PFSK-1 (cell line): ENCODE measurements around the gene CTBP2.

Source experiments
- FOXP2 ChIP-seq: optimal IDR thresholded peaks from 2 replicates; pipeline ENCODE3; 2011; ENCODE audit warnings: borderline replicate concordance, control low read depth, inconsistent platforms; ENCODE audit not compliant: insufficient read depth; ENCODE audit errors: extremely low read length, extremely low read depth
- POLR2AphosphoS5 ChIP-seq: IDR thresholded peaks from 2 replicates; pipeline ENCODE4 v1.6.1; 2012; ENCODE audit warnings: low read depth, mild to moderate bottlenecking, control low read depth, low read length, moderate library complexity
- SIN3A ChIP-seq: IDR thresholded peaks from 2 replicates; pipeline ENCODE4 v1.6.1; 2012; ENCODE audit warnings: mild to moderate bottlenecking, low read length, moderate library complexity, borderline replicate concordance; ENCODE audit not compliant: insufficient read depth
- TAF1 ChIP-seq: IDR thresholded peaks from 2 replicates; pipeline ENCODE4 v1.6.1; 2012; ENCODE audit warnings: low read length, control low read depth, borderline replicate concordance; ENCODE audit not compliant: insufficient read depth
- TF ChIP-seq, protein P1 (sequence below), 2 experiments: IDR thresholded peaks; 2 replicates each; pipeline versions ENCODE4 v1.6.1 to v1.8.0; 2011 to 2012; ENCODE audit warnings: low read depth in 2 of 2, low read length in 2 of 2, control low read depth in 1 of 2, inconsistent platforms in 1 of 2, mild to moderate bottlenecking in 1 of 2, moderate library complexity in 1 of 2; ENCODE audit not compliant: insufficient read depth in 1 of 2

CTBP2 gene

DNA sequence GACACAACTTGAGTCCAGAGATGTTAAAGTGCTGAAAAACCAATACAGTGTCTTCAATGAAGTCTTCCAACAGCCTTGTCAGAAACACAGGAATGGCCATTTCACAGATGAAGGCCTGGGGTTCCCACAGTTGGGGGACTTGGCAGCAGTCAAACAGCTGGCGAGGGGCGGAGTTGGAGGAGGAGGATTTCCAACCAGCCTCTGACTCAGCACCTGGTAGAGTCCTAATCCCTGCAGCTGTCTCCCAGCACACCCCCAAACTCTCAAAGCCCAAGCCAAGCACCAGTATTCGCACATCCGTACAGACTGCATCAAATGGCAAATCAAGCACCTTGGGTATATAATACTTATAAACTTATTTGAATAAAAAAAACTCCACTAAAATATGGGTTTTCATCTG lies 28.0 kb downstream of the CTBP2 start:
- TF ChIP-seq TAF1 (no peak), POLR2AphosphoS5 (no peak), SIN3A (no peak), FOXP2 (no peak)
- TF ChIP-seq, protein P1, sequence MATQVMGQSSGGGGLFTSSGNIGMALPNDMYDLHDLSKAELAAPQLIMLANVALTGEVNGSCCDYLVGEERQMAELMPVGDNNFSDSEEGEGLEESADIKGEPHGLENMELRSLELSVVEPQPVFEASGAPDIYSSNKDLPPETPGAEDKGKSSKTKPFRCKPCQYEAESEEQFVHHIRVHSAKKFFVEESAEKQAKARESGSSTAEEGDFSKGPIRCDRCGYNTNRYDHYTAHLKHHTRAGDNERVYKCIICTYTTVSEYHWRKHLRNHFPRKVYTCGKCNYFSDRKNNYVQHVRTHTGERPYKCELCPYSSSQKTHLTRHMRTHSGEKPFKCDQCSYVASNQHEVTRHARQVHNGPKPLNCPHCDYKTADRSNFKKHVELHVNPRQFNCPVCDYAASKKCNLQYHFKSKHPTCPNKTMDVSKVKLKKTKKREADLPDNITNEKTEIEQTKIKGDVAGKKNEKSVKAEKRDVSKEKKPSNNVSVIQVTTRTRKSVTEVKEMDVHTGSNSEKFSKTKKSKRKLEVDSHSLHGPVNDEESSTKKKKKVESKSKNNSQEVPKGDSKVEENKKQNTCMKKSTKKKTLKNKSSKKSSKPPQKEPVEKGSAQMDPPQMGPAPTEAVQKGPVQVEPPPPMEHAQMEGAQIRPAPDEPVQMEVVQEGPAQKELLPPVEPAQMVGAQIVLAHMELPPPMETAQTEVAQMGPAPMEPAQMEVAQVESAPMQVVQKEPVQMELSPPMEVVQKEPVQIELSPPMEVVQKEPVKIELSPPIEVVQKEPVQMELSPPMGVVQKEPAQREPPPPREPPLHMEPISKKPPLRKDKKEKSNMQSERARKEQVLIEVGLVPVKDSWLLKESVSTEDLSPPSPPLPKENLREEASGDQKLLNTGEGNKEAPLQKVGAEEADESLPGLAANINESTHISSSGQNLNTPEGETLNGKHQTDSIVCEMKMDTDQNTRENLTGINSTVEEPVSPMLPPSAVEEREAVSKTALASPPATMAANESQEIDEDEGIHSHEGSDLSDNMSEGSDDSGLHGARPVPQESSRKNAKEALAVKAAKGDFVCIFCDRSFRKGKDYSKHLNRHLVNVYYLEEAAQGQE (IDR thresholded peaks at IDR 0.05; ENCODE audit: insufficient read depth in 1 of 2, low read depth in 2 of 2, low read length in 2 of 2): no peak

DNA sequence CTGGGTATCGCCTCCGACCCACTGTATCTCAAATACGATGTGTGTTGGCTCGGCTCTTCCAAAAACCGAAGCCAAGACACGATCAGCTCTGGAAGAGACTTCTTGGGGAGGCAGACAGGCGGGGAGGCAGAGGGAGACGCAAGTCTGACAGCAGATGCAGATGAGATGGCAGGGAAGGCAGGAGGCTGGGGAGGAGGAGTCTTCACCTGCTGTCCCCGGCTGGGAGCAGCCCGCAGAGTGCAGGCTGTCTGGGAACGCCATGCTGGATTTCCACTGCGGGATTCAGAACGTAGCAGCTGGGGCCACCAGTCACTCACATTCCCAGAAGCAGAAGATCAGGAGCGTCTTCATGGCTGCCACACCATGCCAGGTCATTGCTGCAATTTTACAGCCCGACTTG lies 29.4 kb downstream of the CTBP2 start:
- TF ChIP-seq TAF1 (no peak), FOXP2 (no peak), SIN3A (no peak), POLR2AphosphoS5 (no peak)
- TF ChIP-seq, protein P1 (IDR thresholded peaks at IDR 0.05; ENCODE audit: insufficient read depth in 1 of 2, low read depth in 2 of 2, low read length in 2 of 2): no peak

DNA sequence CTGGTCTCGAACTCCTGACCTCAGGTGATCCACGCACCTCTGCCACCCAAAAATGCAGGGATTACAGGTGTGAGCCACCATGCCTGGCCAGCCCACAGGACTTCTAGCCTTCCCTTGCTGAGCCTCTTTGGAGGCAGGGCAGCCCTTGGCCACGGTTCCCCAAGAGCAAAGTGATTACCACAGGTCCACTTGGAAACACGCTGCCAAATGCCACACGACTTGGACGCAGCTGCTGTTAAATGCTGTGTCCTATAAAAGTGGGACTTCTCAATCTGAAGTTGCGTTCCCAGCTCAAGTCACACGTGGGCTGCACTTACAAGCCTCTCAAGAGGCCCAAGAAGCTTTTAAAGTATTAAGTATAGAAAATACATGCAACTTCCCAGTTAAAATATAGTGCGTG lies 30.1 kb downstream of the CTBP2 start:
- TF ChIP-seq, protein P1 (IDR thresholded peaks at IDR 0.05; ENCODE audit: insufficient read depth in 1 of 2, low read depth in 2 of 2, low read length in 2 of 2): no peak
- TF ChIP-seq POLR2AphosphoS5: no peak
- TF ChIP-seq TAF1: no peak
- TF ChIP-seq FOXP2: no peak
- no peak for TF ChIP-seq SIN3A

DNA sequence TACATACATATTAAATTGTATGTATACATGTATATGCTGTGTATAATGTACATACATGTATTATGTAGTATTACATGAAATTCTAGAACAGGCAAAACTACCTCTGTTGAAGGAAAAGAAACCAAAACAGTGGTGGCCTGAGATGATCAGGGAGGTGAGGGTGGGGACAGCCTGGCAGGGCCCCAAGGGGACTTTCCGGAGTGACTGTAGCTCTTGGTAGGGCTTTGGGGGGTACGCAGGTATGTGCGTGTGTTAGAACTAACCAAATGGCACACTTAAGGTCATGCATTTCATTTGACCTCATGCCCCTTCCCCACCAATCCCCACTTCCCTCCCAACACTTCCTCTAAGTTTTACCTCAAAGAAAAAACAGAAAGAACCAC lies 31.3 kb downstream of the CTBP2 start:
- TF ChIP-seq, protein P1 (IDR thresholded peaks at IDR 0.05; ENCODE audit: insufficient read depth in 1 of 2, low read depth in 2 of 2, low read length in 2 of 2): no peak
- TF ChIP-seq SIN3A: no peak
- TF ChIP-seq POLR2AphosphoS5: no peak
- no peak for TF ChIP-seq TAF1
- TF ChIP-seq FOXP2: no peak

DNA sequence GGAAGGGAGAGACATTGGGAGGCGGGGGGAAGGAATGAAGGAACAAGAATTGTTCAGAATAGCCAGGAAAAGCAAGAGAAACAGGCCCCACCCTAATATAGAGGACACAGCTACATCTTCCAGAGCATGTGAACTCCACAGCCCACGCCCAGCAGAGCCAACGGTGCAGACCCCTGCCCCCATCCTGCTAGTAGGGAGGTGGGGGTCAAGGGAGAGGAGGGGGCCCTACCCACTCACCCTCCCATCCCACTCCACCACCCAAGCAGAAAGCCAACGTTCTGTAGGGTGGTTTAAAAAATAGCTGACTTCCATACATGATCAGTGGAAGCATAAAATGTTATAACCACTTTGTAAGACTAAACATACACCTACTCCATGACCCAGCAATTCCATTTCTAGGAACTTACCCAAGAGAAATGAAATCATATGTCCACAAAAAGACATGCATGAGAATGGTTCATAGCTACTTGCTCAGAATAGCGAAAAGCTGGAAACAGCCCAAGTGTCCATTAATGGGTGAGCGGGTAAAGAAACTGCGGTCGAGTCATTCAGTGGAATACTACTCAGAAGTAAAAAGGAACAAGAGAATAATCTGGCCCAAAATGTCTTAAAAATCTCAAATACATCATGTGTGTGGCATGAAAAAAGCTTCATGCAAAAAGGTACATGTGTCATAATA lies 31.8 kb downstream of the CTBP2 start:
- TF ChIP-seq FOXP2: no peak

DNA sequence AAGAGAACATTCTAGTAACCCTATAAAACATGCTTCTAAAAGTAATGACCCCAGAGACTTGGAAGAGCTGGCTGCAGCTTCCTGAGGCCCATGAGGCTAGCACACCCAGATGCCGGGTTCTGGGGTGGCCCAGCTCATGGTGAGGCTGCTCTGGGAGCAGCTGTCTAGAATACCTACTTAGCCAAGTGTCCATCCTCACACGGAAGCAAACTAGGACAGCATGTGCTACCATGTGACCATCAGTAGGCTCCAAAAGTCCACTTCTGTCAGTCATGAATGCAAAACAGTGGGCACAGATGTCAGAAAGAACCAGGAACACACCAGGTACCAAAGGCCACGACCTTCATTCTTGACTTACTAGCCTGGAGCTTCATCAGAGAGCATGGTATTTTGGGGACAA lies 32.4 kb downstream of the CTBP2 start:
- TF ChIP-seq POLR2AphosphoS5 (no peak), SIN3A (no peak), FOXP2 (no peak), TAF1 (no peak)
- TF ChIP-seq, protein P1 (IDR thresholded peaks at IDR 0.05; ENCODE audit: insufficient read depth in 1 of 2, low read depth in 2 of 2, low read length in 2 of 2): no peak
